ENCODE data around the gene ACAA2.

The ACAA2 gene

GRCh38 chr18:49733896-49734585 is 79.3 kb downstream of the ACAA2 start:
- DNase-seq, result no peak

- no peak for DNase-seq
These were observed 80.0 kb downstream of the ACAA2 start for GRCh38 chr18:49733321-49733720.

Measured in activated CD4-positive, alpha-beta T cell treated with anti-CD3 and anti-CD28 coated beads, Interleukin-2, amount 50 U/mL, for 48 hours (primary cell).